HG03108 (cell line): ENCODE data around the gene GABRR3.

Experiments used
- ATAC-seq: cut with Tn5 transposase; IDR thresholded peaks from one replicate; pipeline ENCODE4 v1.9.1; 2021; ENCODE audit warnings: moderate library complexity; ENCODE audit not compliant: unreplicated experiment

GABRR3 gene

DNA sequence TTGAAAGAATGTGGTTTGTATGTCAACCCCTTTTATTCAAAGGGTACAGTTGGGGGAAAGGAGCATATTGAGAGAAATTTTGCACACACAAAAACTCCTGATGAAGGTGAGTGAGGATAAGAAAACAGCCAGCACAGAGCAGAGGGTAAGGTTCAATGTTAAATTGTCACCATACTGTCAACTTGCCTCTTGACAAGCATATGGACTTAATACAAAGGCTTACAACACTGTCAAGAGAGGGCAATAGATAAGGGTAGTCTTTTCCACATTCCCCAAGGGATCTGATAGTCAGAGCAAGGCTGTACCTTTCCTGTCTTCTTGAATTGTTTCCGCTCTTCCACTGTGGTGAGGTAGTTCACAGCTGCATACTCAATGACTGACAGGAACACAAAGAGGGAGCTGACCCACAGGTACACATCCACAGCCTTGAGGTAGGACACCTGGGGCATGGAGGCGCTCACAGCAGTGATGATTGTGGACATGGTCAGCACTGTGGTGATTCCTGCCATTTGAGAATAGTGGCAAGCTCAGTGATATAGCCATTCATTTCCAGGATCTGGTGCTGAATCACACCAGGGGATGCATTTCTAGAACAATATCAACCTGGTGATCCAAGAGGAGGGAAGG lies 42.5 kb downstream of the GABRR3 start:
- ATAC-seq, result no peak

DNA sequence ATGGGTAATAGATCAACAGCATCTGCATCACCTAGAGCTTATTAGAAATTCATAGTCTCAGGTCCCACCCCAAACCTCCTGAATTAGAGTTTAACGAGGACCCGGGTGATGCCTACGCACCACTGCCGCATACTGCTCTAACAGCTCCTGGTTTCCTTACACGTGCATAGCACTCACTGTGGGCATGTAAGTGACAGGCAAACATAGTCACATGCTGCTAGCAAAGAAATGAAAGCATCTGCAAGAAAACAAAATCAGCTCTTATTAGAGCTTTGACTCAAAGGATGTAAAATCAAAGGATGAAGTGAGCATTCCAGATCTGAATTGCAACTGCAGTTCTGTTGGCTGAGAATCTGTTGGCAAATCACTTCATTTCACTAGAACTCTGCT lies 43.8 kb downstream of the GABRR3 start:
- ATAC-seq, result no peak

DNA sequence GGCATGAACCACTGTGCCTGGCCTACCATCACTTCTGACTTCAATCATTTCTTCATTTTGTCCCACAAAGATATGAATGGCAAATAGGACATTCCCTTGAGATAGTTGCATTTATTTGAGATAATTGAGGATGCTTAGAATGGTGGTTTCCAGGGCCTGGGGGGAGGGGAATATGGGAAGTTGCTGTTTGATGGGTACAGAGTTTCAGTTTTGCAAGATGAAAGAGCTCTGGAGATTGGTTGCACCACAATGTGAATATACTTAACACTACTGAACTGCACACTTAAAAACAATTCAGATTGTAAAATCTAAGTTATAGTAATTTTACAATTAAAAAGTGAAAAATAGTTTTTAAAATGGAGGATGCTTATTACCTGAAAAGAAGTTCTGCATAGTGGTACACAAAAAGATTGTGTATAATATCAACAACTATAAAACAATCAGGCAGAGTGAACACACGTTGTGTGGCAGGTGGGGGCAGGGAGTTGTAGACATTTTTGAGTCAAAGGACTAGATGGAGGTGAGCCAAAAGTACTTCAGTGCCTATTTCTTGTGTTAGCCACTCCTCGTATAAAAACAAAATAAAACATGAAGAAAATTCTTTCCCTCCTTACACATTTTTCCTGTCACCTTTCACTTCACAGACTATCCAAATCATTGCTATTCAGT lies 44.4 kb downstream of the GABRR3 start:
- no peak for ATAC-seq

DNA sequence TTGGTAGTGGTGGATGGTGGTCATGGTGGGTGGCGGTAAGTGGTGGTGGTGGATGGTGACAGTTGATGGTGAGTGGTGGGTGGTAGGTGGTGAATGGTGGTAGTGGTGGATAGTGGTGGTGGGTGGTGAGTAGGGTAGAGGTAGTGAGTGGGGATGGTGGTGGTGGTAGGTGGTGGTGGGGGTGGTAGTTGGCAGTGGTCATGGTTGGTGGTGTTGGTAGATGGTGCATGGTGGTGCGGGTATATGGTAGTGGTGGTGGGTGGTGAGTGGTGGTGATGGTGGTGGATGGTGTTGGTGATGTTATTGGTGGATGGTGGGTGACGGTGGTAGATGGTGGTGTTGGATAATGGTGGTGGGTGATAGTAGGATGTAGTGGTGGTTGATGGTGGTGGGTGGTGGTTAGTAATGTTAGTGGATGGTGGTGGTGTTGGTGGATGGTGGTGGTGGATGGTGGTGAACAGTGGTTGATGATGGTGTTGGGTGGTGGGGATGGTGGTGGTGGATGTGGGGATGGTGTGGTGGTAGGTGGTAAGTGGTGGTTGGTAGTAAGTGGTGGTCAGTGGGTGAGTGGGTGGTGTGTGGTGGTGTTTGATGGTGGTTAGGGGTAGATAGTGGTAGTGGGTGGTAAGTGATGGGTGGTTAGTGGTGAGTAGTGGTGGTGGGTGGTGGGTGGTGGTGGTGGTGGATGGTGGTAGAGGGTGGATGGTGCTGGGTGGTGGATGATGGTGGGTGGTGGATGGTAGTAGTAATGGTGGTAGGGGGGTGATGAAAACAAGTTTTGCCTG lies 46.1 kb downstream of the GABRR3 start:
- no peak for ATAC-seq

DNA sequence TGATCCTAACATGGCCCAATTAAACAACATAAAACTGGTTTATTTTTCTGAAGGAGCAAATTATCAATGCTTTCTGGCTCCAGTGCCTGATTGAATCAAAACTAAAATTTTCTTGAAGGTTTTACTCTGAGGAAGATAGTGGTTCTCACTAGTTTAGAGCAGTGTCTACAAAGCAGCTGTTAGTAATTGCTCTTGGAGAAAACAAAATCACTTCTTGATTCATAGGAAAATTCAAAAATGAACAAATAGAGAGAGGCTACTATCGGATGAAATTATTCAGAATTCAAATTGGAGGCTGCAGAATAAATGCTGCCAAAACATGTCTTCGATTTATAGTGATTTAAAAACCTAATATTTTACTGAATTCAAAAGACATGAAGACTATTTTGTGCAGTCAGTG lies 47.8 kb downstream of the GABRR3 start:
- no peak for ATAC-seq

DNA sequence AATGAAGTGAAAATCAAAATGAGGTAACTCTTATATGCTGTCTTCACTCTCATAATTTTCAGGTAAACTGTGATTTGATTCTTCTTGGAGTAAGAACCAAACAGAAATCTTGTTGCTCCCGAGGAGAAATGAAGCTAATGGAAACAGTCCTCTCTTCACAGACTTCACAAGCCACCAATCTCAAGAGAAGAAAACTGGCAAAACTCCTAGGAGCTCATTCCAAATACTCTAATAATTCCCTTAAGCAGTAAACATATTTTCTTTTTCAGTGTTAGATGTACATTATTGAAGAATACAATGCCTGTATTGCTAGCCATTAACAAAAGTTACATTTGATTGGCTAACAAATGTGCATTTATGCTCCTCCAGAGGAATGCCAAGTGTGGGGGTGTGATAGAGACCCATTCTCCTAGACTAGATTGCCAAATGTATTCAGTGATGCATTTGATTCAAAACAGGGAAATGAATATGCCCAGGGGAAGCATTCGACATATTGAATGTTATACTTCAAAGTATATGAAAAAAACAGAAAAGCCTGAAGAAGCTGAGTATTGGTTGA lies 51.1 kb downstream of the GABRR3 start:
- no peak for ATAC-seq

DNA sequence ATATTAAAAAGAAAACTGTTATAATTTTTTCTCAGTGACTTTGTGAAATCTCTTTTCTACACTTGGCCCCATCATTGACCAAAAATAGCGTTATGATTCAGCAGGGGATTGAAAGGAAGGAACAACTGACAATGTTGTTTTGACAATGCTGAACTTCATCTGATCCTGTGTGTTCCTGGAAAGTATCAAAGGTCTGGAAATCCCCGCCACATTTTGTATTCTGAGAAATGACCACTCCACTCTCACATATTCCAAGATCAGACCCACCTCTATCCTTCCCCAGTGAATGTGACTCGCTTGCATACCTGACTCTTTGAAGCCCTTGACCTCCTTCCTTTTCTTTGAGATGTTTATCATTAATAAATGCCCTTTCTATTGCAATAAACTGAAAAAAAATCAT lies 53.2 kb downstream of the GABRR3 start:
- no peak for ATAC-seq

DNA sequence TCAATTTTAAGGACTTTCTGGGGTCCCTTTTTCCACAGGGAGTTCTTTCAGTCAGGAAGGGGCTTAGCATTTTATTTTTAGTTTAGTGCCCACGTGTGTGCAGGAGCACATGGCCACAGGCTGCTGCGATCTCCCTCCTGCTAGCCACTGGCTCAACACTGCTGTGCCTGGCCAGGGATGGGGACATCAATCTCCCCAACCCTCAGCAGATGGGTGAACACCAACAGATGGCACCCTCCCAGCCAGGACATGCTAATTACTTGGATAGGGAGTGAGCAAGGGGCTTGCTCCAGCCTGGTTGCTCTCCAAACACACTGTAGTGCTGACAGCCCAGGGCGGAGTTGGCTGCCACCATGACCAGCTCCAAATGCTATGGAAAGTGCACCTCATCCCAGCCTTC lies 55.5 kb downstream of the GABRR3 start:
- no peak for ATAC-seq

DNA sequence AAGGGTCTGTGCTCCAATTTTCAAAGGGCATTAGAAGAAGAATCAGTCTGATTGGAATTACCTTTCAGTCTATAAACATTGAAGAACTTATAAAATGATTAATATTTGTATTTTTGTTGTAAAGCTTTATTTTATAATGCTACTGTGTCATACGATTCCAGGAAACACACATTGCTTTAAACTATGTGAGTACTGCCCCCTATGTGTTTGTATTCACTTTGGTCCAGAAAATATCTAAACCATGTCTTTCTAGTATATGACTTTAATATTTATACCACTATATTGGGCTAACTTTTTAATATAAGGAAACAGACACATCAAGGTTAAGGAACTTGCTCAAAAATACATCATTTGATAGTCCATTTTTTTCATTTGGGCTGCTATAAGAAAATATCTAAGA lies 59.6 kb downstream of the GABRR3 start:
- no peak for ATAC-seq

DNA sequence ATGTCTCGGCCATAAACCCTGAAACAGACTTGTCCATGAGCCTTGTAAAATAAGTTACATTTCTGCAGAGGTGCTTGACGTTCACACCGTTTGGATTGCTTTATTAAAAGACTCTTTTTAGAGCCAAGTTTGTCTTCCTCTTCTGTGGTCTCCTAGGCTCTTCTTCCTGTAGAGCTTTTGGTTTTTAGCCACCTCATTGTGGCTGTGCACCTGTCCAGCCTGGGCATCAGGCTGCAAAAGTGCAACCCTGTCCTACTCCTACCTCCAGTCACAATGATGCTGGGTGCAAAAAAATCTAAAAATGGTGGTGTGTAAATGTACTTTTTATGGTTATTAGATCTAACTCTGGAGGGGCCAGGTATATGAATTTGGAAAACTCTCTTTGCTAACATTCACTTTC lies 60.1 kb downstream of the GABRR3 start:
- no peak for ATAC-seq

DNA sequence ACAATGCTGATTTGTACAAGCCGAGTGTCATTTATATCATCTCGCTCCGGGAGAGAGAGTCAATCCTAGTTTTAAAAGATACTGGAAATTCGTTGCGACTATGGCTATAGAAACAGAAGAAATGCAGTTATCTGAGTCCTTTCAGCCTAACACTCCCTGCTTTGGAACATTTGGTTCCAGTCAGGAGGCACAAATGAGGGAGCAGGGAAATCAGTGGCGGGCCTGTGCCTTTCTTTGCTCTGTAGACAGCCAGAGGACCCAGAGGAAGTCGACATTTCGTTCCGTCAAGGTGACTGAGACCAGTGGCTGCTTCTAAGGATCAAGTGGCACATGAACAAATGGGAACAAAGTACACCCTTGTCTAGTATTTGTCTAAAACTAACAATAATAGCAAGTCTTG lies 62.1 kb downstream of the GABRR3 start:
- ATAC-seq, result no peak

DNA sequence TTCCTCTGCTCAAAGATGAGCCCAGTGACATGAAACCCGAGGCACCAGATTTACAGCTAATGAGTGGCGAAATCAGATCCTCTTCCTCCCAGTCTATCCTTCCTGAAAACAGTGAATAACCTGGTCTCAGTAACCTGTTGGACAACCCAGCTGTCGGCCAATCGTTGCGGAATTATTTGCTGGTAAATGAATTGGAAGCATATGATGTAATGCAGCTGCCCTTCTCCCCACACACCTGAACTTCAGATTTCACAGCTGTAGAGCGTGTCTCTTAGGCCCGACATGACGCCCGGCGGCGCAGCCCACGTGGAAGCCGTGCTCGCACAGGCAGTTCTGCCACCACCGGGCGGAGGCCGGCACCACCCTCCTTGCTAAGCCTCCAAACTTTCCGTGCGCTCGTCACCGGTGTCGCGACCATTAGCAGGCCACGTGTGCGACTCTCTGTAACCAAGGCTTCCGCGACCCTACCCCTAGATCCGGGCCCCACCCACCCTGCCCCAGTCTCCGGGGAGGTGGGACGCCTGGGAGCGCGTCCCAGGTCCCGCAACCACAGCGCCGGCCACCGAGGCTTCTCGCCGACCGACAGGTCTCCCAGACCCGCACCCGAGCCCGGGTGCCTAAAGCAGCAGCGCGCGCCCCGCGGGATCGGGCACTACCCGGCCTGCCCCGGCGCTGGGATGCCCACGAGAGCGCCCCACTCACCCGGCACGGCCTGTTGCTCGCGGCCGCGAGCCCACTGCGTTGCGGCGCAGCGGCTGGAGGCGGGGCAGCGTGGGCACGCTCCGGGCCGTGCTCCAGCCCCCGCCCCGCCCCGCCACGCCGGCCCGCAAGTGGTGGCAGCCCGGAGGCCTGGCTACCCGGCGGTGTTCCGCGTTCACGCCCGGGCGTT lies 63.2 kb downstream of the GABRR3 start, which contains the start of gene RIOX2:
Gene RIOX2 (minus strand): TSS at position 753 of the 889 bp plus-strand sequence. CDS start 4,838 bp downstream, outside the sequence.
- ATAC-seq, result peak; percentile 82

DNA sequence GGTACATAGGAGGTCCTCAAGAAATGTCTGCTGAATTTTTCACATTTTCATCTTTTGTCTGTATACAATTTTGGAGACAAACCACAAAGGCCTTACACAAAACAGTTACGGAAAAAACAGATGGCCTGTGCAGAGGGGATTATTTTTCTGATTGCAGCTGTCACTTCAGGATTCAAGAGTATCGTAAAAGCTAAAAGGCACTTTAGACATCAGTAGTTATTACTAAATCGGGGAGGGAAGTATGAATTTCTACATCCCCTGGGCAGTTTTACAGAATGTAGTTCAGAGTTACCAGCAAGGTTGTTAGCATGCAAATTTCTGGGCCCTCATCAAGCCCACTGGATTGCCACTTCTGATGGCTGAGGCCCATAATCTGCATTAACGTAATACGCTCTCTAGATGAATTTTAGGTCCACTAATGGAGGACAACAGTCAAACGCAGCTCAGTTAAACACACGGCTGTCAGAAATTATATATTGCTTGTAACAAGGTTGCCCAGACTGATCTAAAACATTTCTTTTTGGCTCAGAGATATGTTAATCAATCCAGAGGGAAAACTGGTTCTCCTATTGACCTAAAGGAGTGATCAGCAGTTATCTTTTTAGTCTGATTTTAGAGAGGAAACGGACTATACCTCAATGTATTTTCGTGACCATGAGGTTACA lies 64.0 kb downstream of the GABRR3 start:
- no peak for ATAC-seq

DNA sequence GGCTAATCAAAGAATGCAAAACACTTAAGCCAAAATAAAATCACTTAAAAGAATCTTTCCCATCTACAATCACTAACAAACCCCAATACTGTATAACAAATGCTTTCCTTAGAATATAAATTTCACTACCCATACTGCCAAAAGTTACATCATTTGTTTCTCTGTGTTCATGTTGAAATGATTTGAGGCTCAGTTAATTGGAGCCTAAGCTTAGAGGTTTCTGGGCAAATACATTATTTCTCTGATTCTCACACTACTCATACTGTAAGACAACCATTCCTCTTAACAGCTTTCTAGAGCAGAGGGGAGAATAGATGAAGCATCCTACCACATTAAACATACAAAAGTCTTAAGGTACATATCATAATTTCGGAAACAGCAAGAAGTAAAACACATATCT lies 65.0 kb downstream of the GABRR3 start:
- no peak for ATAC-seq

DNA sequence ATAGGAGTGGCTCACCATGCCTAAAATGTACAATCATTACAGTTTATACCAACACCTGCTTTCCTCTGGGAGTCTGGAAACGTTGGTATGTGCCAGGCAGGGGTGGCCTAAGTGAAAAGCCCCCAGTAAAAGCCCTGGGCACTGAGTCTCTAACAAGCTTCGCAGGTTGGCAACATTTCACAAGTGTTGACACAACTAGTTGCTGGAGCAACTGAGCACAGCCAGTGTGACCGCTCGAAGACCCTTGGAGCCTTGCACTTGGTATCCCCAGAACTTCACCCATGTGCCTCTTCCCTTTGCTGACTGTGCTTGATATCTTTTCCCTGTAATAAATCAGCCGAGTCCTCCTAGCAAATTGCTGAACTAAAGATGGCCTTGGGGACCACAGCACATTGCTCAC lies 65.6 kb downstream of the GABRR3 start:
- no peak for ATAC-seq

DNA sequence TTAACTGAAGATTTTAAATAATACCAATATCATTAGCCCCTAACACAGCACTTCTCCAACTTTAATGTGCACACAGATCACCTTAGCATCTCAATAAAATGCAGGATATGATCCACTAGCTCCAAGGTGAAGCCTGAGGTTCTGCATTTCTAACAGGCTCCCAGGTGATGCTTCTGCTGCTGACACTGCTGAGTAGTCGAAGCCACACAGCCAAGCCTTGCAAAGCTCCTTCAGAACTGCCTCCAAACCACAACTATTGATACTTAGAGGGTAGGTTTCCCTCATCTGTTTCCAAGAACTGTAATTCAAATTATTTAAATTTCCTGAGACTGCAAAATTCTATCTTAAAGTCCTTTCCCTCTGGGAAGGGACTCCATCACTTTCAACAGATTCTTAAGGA lies 66.7 kb downstream of the GABRR3 start:
- no peak for ATAC-seq

DNA sequence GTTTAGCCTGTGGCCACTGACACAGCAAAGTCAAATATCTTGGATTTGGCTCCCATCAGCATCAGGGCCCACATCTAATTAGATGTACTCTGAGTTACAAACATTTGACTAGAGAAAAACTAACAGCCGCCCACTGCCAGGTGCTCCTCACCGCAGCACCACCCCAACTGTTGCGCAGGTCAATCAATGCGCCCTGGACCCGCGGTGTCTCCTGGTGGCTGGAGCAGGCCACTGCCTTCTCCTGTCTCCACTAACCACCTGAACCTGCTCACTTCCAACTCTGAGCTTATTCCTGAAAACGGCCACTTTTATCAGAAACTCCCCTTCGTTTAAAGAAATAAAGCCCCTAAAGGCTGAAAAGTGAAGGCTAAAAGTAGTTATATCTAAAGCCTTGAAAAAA lies 67.1 kb downstream of the GABRR3 start:
- no peak for ATAC-seq

DNA sequence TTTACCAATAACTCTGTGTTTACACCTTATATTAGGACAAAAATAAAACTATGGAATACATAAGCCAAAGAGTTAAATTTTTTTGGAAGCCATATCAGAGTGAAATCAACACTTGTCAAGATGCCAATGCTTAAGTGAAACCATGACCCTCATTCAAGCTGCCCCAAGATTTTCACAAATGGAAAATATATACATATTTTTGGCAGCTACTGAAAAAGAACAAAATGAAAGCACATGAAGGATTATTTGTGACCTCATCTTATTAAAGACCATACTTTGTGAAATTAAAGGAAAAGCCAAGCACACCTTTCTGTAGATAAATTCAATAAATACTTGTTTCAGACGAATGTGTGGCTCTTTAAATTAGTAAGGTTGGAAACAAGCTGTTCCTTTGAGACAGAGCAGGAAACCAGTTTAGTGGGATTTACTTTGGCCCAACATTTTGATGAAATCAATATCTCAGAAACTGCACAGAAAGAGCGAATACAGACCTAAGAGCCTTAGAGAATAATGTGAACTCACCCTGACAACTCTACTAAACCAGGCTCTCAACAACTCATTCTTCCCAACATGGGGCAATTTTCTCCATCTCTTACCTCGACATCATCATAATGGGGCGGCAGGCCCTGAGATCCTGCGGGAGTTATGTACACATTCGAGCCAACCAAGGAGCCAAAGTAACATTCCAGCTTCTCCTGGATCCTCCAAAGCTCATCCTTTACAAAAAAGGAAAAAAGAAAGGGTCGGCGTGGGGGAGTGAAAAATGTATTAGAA lies 73.9 kb downstream of the GABRR3 start:
- ATAC-seq, result no peak

DNA sequence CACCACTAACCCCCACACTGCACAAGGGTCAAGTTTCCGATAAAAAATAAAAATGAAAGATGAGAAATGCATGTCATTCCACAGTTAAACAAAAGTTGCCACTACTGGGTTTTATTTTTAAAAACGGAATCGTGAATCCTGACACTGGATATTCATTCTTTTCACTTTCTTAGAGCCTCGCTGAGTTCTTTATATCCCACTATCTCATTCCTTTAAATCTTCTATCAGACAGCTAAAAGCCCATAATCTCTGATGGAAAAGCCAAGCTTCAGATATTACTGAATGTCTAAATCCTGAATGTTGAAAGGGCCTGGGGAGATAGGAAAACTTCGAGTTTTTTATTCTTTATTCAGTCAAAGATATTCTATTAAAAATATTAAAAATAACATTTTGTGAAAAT lies 74.6 kb downstream of the GABRR3 start:
- no peak for ATAC-seq

DNA sequence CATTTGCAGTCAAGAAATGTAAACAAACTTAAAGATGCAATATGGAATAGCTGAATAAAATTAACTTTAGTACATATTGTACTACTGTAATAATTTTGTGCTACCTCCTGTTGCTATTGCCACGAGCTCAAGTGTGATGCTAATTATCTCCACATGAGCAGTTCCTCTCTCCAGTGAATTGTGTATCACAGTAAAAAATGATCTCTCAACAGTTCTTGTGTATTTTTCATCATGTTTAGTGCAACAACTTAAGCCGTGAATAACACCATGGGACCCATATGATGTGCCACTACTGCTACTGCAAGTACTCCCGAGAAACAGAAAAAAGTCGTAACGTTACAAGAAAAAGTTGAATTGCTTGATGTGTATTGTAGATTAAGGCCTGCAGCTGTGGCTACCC lies 75.2 kb downstream of the GABRR3 start:
- no peak for ATAC-seq
